GM23338 (cell line): ENCODE measurements around the gene PIGA. TPM values are rescaled to one million over a fixed set of nuclear protein-coding genes. Genes with fewer than 3 reads are reported as not detected.

Source experiments
- ATAC-seq: fragments of 200-7000 bp; cut with Tn5 transposase; 3 replicates; pipeline ENCODE4 v1.9.1; 2020
- DNase-seq: peaks from one replicate; pipeline ENCODE4 v3.0.0-alpha.2; 2015; ENCODE audit warnings: low spot score
- H2AFZ ChIP-seq: fragments of 200-600 bp; sonication (generic); 2 replicates; pipeline ENCODE4 v1.8.0; 2016; ENCODE audit warnings: antibody characterized with exemption, mild to moderate bottlenecking, moderate library complexity
- H3F3A ChIP-seq: fragments of 200-600 bp; sonication (generic); replicated peaks from 2 replicates; pipeline ENCODE4 v1.8.0; 2017; ENCODE audit warnings: antibody characterized with exemption, mixed run types, low read depth
- H3K27ac ChIP-seq: fragments of 200-600 bp; sonication (generic); 2 replicates; pipeline ENCODE4 v1.6.1; 2016; ENCODE audit warnings: low read depth
- H3K27me3 ChIP-seq: fragments of 200-600 bp; sonication (generic); 2 replicates; pipeline ENCODE4 v1.8.0; 2016; ENCODE audit warnings: mild to moderate bottlenecking, mixed run types, moderate library complexity; ENCODE audit not compliant: insufficient read depth
- H3K36me3 ChIP-seq: fragments of 200-600 bp; sonication (generic); 2 replicates; pipeline ENCODE4 v1.8.0; 2016; ENCODE audit warnings: mild to moderate bottlenecking; ENCODE audit not compliant: insufficient read depth
- H3K4me1 ChIP-seq: fragments of 200-600 bp; sonication (generic); 2 replicates; pipeline ENCODE4 v1.8.0; 2016; ENCODE audit warnings: mild to moderate bottlenecking, moderate library complexity; ENCODE audit not compliant: insufficient read depth
- H3K4me2 ChIP-seq: fragments of 200-600 bp; sonication (generic); 2 replicates; pipeline ENCODE4 v1.7.1; 2017; ENCODE audit warnings: mixed run types
- H3K4me3 ChIP-seq: fragments of 200-600 bp; sonication (generic); 2 replicates; pipeline ENCODE4 v1.6.1; 2016; ENCODE audit warnings: mixed run types
- H3K79me2 ChIP-seq: fragments of 200-600 bp; sonication (generic); replicated peaks from 2 replicates; pipeline ENCODE4 v1.8.0; 2017; ENCODE audit warnings: mild to moderate bottlenecking; ENCODE audit not compliant: insufficient read depth
- H3K9me2 ChIP-seq: fragments of 200-600 bp; sonication (generic); 2 replicates; pipeline ENCODE4 v1.8.0; 2017; ENCODE audit not compliant: insufficient read depth
- H4K20me1 ChIP-seq: fragments of 200-600 bp; sonication (generic); replicated peaks from 2 replicates; pipeline ENCODE4 v1.8.0; 2017; ENCODE audit warnings: mild to moderate bottlenecking; ENCODE audit not compliant: insufficient read depth
- H3K27ac Mint-ChIP-seq: 2 replicates; pipeline ENCODE4 v1.8.0; 2020; ENCODE audit warnings: inconsistent platforms, mild to moderate bottlenecking, moderate library complexity, mixed read lengths
- H3K27me3 Mint-ChIP-seq: 3 replicates; pipeline ENCODE4 v1.8.0; 2022; ENCODE audit warnings: low read depth, mild to moderate bottlenecking, moderate library complexity, mixed read lengths, inconsistent platforms; ENCODE audit not compliant: insufficient read depth, poor library complexity
- H3K36me3 Mint-ChIP-seq: 3 replicates; pipeline ENCODE4 v1.8.0; 2021; ENCODE audit warnings: low read depth, mild to moderate bottlenecking, inconsistent platforms, moderate library complexity, mixed read lengths
- H3K4me1 Mint-ChIP-seq: 3 replicates; pipeline ENCODE4 v1.8.0; 2020; ENCODE audit warnings: mild to moderate bottlenecking, inconsistent platforms, mixed read lengths
- H3K4me3 Mint-ChIP-seq: 3 replicates; pipeline ENCODE4 v1.8.0; 2021; ENCODE audit warnings: moderate library complexity, mild to moderate bottlenecking, inconsistent platforms, mixed read lengths
- H3K9me3 Mint-ChIP-seq: 3 replicates; pipeline ENCODE4 v1.8.0; 2020; ENCODE audit warnings: moderate library complexity, mild to moderate bottlenecking, inconsistent platforms, mixed read lengths
- ETS1 ChIP-seq: IDR thresholded peaks from 2 replicates; pipeline ENCODE4 v1.6.1; 2016; ENCODE audit warnings: antibody characterized with exemption
- EZH2 ChIP-seq: fragments of 200-600 bp; sonication (generic); IDR thresholded peaks from one replicate; pipeline ENCODE4 v1.8.0; 2017; ENCODE audit warnings: antibody characterized with exemption, mild to moderate bottlenecking, low read depth; ENCODE audit not compliant: unreplicated experiment
- EZH2phosphoT487 ChIP-seq: fragments of 200-600 bp; sonication (generic); IDR thresholded peaks from one replicate; pipeline ENCODE4 v1.8.1; 2018; ENCODE audit warnings: antibody characterized with exemption; ENCODE audit not compliant: unreplicated experiment
- NANOG ChIP-seq: IDR thresholded peaks from 2 replicates; pipeline ENCODE4 v1.6.1; 2016; ENCODE audit warnings: antibody characterized with exemption, borderline replicate concordance
- POLR2AphosphoS5 ChIP-seq: IDR thresholded peaks from 2 replicates; pipeline ENCODE4 v1.6.1; 2016; ENCODE audit warnings: antibody characterized with exemption, low read depth
- REST ChIP-seq: IDR thresholded peaks from one replicate; pipeline ENCODE4 v1.6.1; 2018; ENCODE audit warnings: antibody characterized with exemption; ENCODE audit not compliant: unreplicated experiment
- STAT1 ChIP-seq: IDR thresholded peaks from one replicate; pipeline ENCODE4 v1.6.1; 2016; ENCODE audit warnings: antibody characterized with exemption; ENCODE audit not compliant: unreplicated experiment
- ZNF114 ChIP-seq: fragments of 250-450 bp; sonication (Bioruptor Pico); IDR thresholded peaks from 2 replicates; pipeline ENCODE4 v1.5.0; 2020; ENCODE audit warnings: mild to moderate bottlenecking, moderate library complexity
- ZNF331 ChIP-seq: fragments of 250-450 bp; sonication (Bioruptor Pico); IDR thresholded peaks from 2 replicates; pipeline ENCODE4 v1.5.0; 2020; ENCODE audit warnings: low read depth, mild to moderate bottlenecking, moderate library complexity
- ZNF462 ChIP-seq: fragments of 250-450 bp; sonication (Bioruptor Pico); IDR thresholded peaks from 2 replicates; pipeline ENCODE4 v1.5.0; 2020; ENCODE audit warnings: mild to moderate bottlenecking, moderate library complexity
- polyA plus RNA-seq: library from polyadenylated mRNA; unstranded; fragments of >200 nt; fragmentation: Nextera tagmentation; extraction: Ambion mirVana; gene quantifications from 2 replicates; pipeline ENCODE4 v1.2.1, GENCODE V29; 2016
- total RNA-seq: library from RNA; depleted of rRNA; stranded (reverse); fragments of >200 nt; shearing (Covaris generic); gene quantifications from 2 replicates; pipeline ENCODE4 v1.2.3, GENCODE V29; 2014

The PIGA gene
- total and polyA plus RNA-seq, 2 experiments from 2014 or later = 3.5 to 12.1 TPM

- TF ChIP-seq ZNF114 (CRISPR knock-in tag) = no peak
- TF ChIP-seq ZNF331 = no peak
- TF ChIP-seq POLR2AphosphoS5 = no peak
- no peak for TF ChIP-seq EZH2phosphoT487
- no peak for TF ChIP-seq ZNF462 (CRISPR knock-in tag)
- TF ChIP-seq EZH2 = no peak
- no peak for TF ChIP-seq REST
- TF ChIP-seq STAT1 = no peak
- TF ChIP-seq ETS1 = no peak
- TF ChIP-seq NANOG = no peak
- Histone ChIP-seq H3K4me2 (no peak overlapping the region), H3K4me3 (no peak overlapping the region), H4K20me1 (no peaks in the 10 kb centered on the region), H3K27ac (no peak overlapping the region), H3K36me3 (no peaks in the 10 kb centered on the region), H3K4me1 (no peaks in the 10 kb centered on the region), H3K79me2 (no peaks in the 10 kb centered on the region), H3K27me3 (no peaks in the 10 kb centered on the region), H3K9me2 (no peaks in the 10 kb centered on the region), H3F3A (no peaks in the 10 kb centered on the region), H2AFZ (no peak overlapping the region)
- no peaks in the 10 kb centered on the region for H3K36me3 Mint-ChIP-seq
- no peaks in the 10 kb centered on the region for H3K9me3 Mint-ChIP-seq
- no peak overlapping the region for H3K4me3 Mint-ChIP-seq
- DNase-seq (no peak), ATAC-seq (no peak)
- H3K27ac Mint-ChIP-seq = no peak overlapping the region
- H3K4me1 Mint-ChIP-seq = peaks cover 8% of the 10 kb centered on the region; the same call in 2 of the 3 replicates
- no peaks in the 10 kb centered on the region for H3K27me3 Mint-ChIP-seq
Measured at GRCh38 chrX:15340867-15341266, 5.5 kb upstream of the PIGA start.
